HL-60/S4 treated with retinoic acid at 250 ng/mL for 4 days and 3 days (cell line): Measurements from ENCODE around the gene TTC27.
"Not testable (repeated sequence)": the region's sequence is repeated elsewhere in the genome, so short reads cannot be mapped to it uniquely, and the experiment has no call there.

ENCODE experiments used
- in situ Hi-C: fragments of 300-500 bp; cut with MboI; formaldehyde crosslinking; loops from 2 replicates; pipeline ENCODE4 v1.7.0; 2022; ENCODE audit warnings: low sequenced_read_pairs

Gene TTC27

DNA sequence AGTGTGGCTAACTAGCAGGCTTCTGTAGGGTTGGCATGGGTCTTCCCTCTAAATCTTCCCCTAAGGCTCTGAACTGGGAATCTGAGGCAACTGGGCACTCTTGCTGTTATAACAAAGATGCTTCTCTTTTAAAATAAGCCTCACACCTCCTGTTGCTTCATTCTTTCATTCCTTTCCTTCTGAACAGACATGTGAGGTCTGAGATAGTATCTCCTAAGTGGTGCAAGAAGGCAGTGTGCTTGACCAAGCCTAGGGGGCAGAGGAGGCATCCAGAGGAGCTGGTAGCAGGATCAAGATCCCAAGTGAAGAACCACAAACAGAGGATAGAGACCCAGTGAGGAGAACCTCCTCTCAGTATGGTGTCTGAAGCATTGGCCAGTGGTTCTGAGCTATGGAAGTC, 90.9 kb downstream of the TTC27 start:
- in situ Hi-C loops, result no loop called here

- in situ Hi-C loops, result no loop called here
These were observed 91.6 kb downstream of the TTC27 start for GRCh38 chr2:32719430-32719829.

DNA sequence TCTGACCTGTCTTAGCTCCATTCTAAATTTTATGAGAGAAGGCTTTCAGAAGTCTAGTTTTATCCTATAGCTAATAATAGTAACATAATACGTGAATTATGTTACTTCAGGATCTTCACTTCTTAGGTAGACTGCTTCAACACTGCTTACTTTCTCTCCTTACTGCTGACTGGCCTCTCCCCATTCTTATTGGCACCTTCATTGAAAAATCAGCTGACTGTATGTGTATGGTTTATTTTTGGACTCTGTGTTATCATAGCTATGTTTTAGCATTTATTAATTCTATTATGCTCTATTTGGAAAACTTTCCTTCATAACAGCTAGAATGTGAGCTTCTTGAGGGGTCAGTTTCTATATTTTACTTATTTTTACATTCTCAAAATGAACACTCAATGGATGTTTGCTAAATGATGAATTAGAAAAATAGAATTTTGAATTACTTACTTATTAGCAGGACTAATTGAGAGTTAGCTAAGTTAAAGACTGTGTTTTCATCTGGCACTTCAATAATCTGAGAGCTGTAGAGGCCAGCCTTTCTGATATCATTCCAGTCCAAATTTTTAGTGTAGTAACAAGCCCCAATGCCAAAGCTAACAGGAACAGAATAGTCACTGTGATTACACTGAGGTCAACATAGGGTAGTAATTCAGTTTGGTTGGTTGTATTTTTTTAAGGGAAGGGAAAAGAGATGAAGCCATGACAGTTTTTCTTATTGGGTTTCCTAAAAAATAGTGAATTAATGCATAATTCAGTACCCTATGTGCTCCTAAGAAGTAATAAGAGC, 92.3 kb downstream of the TTC27 start:
- in situ Hi-C loops, result no loop called here

DNA sequence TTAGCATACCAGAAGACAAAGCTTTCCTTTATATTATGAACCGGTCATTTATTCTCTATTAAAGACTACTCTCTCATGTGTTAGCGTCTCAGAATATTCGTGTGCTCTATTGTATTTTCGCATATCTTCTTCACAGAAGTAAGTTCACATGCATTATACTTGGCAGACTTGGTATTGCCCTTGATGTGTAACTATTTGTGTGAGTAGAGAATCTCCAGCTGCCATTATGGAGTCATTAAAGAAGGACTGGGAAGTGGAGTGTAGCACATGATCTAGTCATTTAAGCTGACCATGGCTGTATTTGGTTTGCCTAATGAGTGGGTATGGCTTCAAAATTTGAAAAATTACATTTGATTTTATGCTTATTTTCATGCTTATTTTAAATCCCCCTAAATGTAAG, 92.9 kb downstream of the TTC27 start:
- in situ Hi-C loops, result no loop called here

- in situ Hi-C loops, result no loop called here
These were observed 93.5 kb downstream of the TTC27 start for GRCh38 chr2:32721376-32721775.

GRCh38 chr2:32723467-32724079, 95.7 kb downstream of the TTC27 start:
- in situ Hi-C loops, result no loop called here

DNA sequence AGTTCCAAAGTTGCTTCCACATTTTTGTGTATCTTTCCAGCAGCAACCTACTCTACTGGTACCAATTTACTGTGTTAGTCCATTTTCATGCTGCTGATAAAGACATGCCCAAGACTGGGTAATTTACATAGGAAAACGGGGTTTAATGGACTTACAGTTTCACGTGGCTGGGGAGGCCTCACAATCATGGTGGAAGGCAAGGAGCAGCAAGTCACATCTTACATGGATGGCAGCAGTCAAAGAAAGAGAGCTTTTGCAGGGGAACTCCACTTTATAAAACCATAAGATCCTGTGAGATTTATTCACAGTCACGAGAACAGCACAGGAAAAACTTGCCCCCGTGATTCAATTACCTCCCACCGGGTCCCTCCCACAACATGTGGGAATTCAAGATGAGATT, 98.8 kb downstream of the TTC27 start:
- in situ Hi-C loops, result not testable (repeated sequence)

DNA sequence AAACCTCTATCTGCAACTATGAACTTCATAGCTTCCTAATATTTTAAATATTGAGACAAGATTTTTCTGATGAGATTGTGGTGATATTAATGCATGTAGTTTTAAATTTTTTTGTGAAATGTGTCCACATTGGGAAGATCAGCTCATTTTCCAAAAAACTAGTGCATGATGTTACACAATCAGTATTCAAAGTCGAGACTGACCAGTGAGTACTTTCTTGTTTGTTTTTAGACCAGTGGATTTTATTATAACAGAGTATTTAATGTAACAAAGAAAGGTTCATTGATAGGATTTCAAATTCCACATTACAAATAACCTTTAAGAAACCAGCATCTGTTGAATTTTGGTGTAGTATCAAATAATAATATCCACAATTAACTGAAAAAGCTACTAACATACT, 99.3 kb downstream of the TTC27 start:
- in situ Hi-C loops, result no loop called here

GRCh38 chr2:32730958-32731357, 103.1 kb downstream of the TTC27 start:
- in situ Hi-C loops, result not testable (repeated sequence)

- in situ Hi-C loops, result no loop called here
These were observed 104.3 kb downstream of the TTC27 start for GRCh38 chr2:32732120-32732519.

DNA sequence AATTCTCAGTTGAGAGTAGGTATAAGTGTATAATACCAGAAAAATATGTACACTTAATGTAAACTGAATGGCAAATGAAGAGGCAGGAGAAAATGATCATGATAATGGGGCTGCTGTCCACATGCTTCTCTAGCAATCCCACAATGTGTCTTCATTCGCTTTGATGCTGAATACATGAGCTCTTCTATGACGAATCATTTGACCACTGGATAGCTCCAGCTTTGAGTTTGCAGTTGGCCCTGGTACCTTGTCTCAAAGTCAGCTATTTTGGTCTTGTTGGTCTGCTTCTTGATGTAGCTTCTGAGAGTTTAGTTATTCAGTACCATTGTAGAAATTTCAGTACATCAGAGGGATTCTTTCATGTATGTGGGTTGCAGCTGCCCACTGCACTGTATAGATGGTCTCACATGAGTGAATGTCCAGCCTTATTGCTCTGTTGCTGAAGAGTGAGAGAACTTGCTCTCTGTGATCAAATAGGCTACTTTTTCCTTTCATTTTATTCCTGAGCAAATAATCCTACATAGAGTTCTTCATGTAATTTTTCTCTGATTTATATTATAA, 105.1 kb downstream of the TTC27 start:
- in situ Hi-C loops, result no loop called here

DNA sequence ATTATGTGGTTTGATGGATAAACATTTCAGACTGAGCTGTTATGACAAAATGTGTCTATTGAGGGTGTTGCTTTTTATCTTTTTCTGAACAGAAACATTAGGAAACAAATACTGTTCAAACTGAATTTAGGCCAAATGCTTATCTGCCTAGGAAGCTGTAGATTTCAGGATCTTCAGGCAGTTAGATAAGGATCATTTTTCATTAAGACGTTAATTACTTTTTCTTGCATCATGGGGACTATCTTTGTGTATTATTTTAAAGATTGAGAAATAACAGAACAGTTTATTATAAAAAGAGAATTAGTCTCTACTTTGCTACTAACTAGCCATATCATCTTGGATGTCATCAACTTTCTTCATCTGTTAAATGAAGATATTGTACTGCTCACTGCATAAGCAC, 107.5 kb downstream of the TTC27 start:
- in situ Hi-C loops, result no loop called here

GRCh38 chr2:32738939-32739338, 111.1 kb downstream of the TTC27 start:
- in situ Hi-C loops, result no loop called here

GRCh38 chr2:32739664-32740063, 111.8 kb downstream of the TTC27 start:
- in situ Hi-C loops, result no loop called here

GRCh38 chr2:32741575-32741974, 113.7 kb downstream of the TTC27 start:
- in situ Hi-C loops, result no loop called here

DNA sequence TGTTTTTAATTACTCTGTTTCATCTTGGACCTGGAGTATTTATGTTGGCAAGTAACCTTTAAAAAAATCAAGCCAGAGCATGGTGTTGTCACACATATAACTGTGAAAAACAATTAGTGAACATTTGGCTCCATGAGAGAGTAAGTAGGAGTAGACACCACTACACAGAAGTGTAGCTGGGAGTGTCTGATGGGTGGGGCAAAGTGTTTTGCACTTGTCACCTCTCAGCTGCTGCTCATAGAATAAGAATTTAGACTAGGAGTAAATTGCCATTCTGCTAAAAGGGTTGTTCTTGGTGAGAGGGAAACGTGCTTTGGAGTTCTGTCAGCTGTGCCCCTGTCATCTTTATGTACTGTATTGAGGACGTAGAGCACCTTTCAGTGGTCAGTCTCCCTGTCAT, 114.5 kb downstream of the TTC27 start:
- in situ Hi-C loops, result no loop called here

DNA sequence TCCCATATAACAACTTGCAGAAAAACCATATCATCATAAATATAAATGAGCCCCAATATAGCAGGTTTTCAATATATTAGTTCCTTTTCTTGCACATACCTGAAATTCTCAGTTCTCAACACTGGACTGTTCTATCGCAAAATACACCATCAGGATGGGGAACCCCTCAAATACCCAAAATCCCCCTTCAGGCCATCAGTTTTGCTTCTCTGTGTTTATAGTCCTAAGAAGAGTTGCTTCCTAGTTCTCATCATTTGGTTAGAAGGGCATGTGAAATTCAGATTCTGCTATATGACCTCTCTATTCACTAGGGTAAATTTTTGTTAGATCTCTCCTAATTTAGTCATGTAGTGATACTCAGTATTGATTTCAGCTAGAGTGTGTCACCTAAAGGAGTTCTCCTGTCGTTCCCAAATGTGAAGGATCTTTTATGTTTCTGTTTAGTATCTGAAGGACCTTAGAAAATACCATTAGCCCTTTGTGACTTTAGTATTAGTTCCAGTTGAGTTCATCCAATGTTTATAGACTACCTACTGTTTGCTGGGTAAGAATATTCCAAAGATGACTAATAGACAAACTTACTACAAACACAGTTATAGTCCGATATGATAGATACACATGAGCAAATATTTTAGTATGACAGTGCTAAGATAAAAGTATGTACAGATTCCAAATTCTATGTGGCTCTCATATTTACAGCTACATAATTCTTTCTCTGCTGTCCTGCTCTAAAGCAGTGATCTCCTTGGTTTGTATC, 115.8 kb downstream of the TTC27 start:
- in situ Hi-C loops, result no loop called here

DNA sequence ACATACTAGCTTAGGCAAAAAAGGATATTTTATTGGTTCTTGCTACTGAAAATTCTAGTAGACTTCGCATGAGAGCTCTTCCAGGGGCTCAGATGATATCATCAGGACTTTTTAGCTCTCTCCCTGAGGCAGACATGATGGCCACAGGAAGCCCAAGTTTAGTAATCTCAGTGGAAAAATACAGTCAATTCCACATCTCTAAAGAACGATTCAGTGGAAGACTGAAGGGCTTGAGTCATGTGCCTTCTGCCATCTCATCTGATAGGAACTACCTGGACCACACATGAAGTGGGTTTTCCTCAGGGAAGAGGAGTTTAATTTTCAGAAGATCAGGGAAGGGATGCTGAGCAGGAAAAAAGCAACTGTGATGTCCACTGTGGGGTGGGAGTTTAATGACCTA, 117.3 kb downstream of the TTC27 start:
- in situ Hi-C loops, result no loop called here

DNA sequence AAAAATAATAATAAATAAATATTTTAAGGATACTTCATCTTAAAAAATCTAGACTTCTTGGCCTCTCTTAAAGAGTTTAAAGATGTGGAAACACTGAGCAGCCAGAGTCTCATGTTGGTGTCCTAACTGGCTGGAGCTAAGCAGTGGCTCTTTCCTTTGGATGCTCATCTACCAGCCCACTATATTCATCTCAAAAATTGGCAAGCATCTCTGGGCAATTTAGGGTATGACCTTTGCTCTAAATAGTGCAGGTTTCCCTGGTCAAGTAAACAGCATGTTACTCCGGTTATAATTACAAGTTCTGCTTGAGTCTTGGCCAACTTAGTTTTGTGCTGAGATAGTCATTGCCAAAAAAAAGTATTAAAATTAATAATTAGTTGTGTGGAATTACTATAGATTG, 117.8 kb downstream of the TTC27 start:
- in situ Hi-C loops, result no loop called here

DNA sequence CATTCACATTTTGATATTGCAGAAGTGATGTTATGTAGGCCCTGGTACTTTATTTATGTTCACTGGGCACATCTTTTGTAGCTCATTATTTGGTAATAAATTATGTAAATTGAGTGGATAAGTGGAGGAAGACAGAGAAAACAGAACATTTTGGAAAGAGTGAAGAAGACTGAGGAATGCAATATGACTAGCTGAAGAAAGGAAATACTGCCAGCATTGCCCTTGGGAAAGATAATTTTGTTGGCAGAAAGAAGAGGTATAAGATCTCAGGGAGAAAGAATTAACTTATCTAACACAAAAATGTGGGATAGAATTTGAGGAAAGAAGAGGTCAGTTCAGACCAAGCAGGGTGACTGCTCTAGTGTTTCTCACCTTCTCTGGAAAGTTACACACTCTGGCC, 118.8 kb downstream of the TTC27 start:
- in situ Hi-C loops, result no loop called here

DNA sequence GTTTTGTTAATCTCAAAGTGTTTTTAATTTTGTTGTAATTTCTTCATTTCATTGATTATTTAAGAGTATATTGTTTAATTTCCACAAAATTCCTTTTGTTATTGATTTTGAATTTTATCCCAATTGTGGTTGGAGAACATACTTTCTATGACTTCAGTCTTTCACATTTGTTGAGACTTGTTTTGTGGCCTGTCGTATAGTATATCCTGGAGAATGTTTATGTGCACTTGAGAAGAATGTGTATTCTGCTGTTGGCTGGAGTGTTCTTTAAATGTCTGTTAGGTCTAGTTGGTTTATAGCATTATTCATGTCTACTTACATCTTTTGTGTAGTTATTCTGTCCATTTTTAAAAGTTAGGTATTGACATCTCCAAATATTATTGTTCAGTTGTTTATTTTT, 120.3 kb downstream of the TTC27 start:
- in situ Hi-C loops, result no loop called here

GRCh38 chr2:32750880-32751279, 123.0 kb downstream of the TTC27 start:
- in situ Hi-C loops, result loop anchor here (25.0 kb wide), 2 partner anchors 636 to 836 kb away; partner anchors contain the start of gene FAM98A
